ENCODE measurements around the gene SLC25A6. TPM values are rescaled to one million over a fixed set of nuclear protein-coding genes. Genes with fewer than 3 reads are reported as not detected.
A peak's percentile ranks its signal among the peaks of the same experiment; 100 is the strongest.

SLC25A6 gene
- total RNA-seq, 1 experiment from 2014 or later = 178 TPM

- H3K27me3 ChIP-seq (ENCODE audit: insufficient read depth, low read depth) = no peaks in the 10 kb centered on the region
- peaks cover 1% of the 10 kb centered on the region for H3K4me1 ChIP-seq (replicated peaks; ENCODE audit: insufficient read depth)
- intact Hi-C loops (cut with micrococcal nuclease; ENCODE audit: unreplicated experiment) = no loop called here
- peaks cover 40% of the 10 kb centered on the region for H3K79me2 ChIP-seq (ENCODE audit: low read depth)
- no peaks in the 10 kb centered on the region for H3K9me2 ChIP-seq (ENCODE audit: insufficient read depth)
- DNase-seq = no peak
- H3K4me3 ChIP-seq = no peak overlapping the region
- ChIA-PET POLR2A (ENCODE audit: unreplicated experiment) (no interaction called here), CTCF (no interaction called here)
- H3K9me3 ChIP-seq (ENCODE audit: insufficient read depth, low read depth) = no peaks in the 10 kb centered on the region
- peaks cover 7% of the 10 kb centered on the region for H3K36me3 ChIP-seq (ENCODE audit: low read depth)
- H2AFZ ChIP-seq = no peak overlapping the region
- H3F3A ChIP-seq (ENCODE audit: insufficient read depth, low read depth) = peaks cover 8% of the 10 kb centered on the region; the same call in 1 of the 2 replicates
- no peak for TF ChIP-seq EZH2 (IDR thresholded peaks at IDR 0.05; ENCODE audit: low read depth)
- TF ChIP-seq, protein P1, sequence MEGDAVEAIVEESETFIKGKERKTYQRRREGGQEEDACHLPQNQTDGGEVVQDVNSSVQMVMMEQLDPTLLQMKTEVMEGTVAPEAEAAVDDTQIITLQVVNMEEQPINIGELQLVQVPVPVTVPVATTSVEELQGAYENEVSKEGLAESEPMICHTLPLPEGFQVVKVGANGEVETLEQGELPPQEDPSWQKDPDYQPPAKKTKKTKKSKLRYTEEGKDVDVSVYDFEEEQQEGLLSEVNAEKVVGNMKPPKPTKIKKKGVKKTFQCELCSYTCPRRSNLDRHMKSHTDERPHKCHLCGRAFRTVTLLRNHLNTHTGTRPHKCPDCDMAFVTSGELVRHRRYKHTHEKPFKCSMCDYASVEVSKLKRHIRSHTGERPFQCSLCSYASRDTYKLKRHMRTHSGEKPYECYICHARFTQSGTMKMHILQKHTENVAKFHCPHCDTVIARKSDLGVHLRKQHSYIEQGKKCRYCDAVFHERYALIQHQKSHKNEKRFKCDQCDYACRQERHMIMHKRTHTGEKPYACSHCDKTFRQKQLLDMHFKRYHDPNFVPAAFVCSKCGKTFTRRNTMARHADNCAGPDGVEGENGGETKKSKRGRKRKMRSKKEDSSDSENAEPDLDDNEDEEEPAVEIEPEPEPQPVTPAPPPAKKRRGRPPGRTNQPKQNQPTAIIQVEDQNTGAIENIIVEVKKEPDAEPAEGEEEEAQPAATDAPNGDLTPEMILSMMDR (conservative IDR thresholded peaks at IDR 0.05) = no peak
- no peak overlapping the region for H3K27ac ChIP-seq
- peaks cover 11% of the 10 kb centered on the region for H4K20me1 ChIP-seq (ENCODE audit: insufficient read depth)
- BruUV-seq (replicated peaks) = no TSS peak
- no peak overlapping the region for H3K4me2 ChIP-seq
Measured at GRCh38 chrX:1395646-1396216, 3.8 kb upstream of the SLC25A6 start.

- no peak overlapping the region for H2AFZ ChIP-seq
- H3K4me2 ChIP-seq = no peak overlapping the region
- no peak overlapping the region for H3K27ac ChIP-seq
- no peak for DNase-seq
- peaks cover 15% of the 10 kb centered on the region for H3K36me3 ChIP-seq (ENCODE audit: low read depth)
- H3K27me3 ChIP-seq (ENCODE audit: insufficient read depth, low read depth) = no peaks in the 10 kb centered on the region
- ChIA-PET CTCF (no interaction called here), POLR2A (ENCODE audit: unreplicated experiment) (no interaction called here)
- H3K9me3 ChIP-seq (ENCODE audit: insufficient read depth, low read depth) = no peaks in the 10 kb centered on the region
- intact Hi-C loops (cut with micrococcal nuclease; ENCODE audit: unreplicated experiment) = loop anchor here (5.0 kb wide), 1 partner anchor 148 kb away; no protein-coding TSS in a partner anchor
- no peaks in the 10 kb centered on the region for H3K9me2 ChIP-seq (ENCODE audit: insufficient read depth)
- peaks cover 17% of the 10 kb centered on the region; the same call in 1 of the 2 replicates for H3F3A ChIP-seq (ENCODE audit: insufficient read depth, low read depth)
- H3K4me3 ChIP-seq = no peak overlapping the region
- H3K79me2 ChIP-seq (ENCODE audit: low read depth) = peaks cover 48% of the 10 kb centered on the region
- BruUV-seq (replicated peaks) = no TSS peak
- TF ChIP-seq, protein P1 (conservative IDR thresholded peaks at IDR 0.05) = no peak
- TF ChIP-seq EZH2 (IDR thresholded peaks at IDR 0.05; ENCODE audit: low read depth) = no peak
- H3K4me1 ChIP-seq (replicated peaks; ENCODE audit: insufficient read depth) = peaks cover 9% of the 10 kb centered on the region
- peaks cover 19% of the 10 kb centered on the region for H4K20me1 ChIP-seq (ENCODE audit: insufficient read depth)
Measured at GRCh38 chrX:1394731-1395501, 3.0 kb upstream of the SLC25A6 start.

DNA sequence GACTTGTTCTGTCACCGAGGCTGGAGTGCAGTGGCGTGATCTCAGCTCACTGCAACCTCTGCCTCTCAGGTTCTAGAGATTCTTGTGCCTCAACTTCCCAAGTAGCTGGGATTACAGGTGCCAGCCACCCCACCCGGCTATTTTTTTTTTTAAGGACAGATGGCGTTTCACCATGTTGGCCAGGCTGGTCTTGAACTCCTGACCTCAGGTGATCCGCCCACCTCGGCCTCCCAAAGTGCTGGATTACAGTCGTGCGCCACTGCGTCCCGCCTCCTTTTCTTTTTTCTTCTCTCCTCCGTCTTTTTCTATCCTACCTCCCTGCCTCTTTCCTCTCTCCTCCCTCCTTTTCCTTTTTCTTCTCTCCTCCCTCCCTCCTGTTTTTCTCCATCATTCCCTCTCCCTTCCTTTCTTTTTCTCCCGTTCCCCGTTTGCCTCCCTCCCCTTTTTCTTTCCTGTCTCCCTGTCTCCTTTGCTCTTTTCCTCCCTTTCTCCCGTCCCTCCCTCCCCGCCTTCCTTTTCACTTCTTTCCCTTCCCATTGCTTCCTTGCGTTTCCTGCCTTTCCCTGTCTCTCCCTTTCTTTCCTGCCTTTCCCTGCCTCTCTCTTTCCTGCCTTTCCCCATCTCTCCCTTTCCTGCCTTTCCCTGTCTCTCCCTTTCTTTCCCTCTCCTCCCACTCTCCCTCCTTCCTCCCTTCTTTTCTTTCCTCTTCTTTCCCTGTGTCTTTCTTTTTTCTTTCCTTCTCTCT, 2.1 kb upstream of the SLC25A6 start:
- Histone ChIP-seq H2AFZ (no peak overlapping the region), H3K27ac (no peak overlapping the region), H3F3A (ENCODE audit: insufficient read depth, low read depth) (peaks cover 25% of the 10 kb centered on the region; the same call in 1 of the 2 replicates), H3K79me2 (ENCODE audit: low read depth) (peaks cover 57% of the 10 kb centered on the region), H3K4me1 (replicated peaks; ENCODE audit: insufficient read depth) (peaks cover 9% of the 10 kb centered on the region), H3K36me3 (ENCODE audit: low read depth) (peaks cover 22% of the 10 kb centered on the region), H3K9me3 (ENCODE audit: insufficient read depth, low read depth) (no peaks in the 10 kb centered on the region), H3K4me2 (peak overlapping the region; percentile 98), H3K9me2 (ENCODE audit: insufficient read depth) (no peaks in the 10 kb centered on the region), H3K4me3 (peak overlapping the region; percentile 100; the same call in 1 of the 2 replicates), H3K27me3 (ENCODE audit: insufficient read depth, low read depth) (no peaks in the 10 kb centered on the region), H4K20me1 (ENCODE audit: insufficient read depth) (peaks cover 28% of the 10 kb centered on the region)
- no peak for DNase-seq
- ChIA-PET POLR2A (ENCODE audit: unreplicated experiment) (no interaction called here), CTCF (no interaction called here)
- intact Hi-C loops (cut with micrococcal nuclease; ENCODE audit: unreplicated experiment) = loop anchor here (5.0 kb wide), 1 partner anchor 147 kb away; no protein-coding TSS in a partner anchor
- no TSS peak for BruUV-seq (replicated peaks)
- TF ChIP-seq EZH2 (IDR thresholded peaks at IDR 0.05; ENCODE audit: low read depth) = no peak
- TF ChIP-seq, protein P1 (conservative IDR thresholded peaks at IDR 0.05) = no peak
